ENCODE data around the gene ADI1. TPM values are rescaled to one million over a fixed set of nuclear protein-coding genes. Genes with fewer than 3 reads are reported as not detected.

ADI1 gene
- total and polyA plus RNA-seq, 2 experiments from 2014 or later = 106 to 204 TPM

- WGBS (ENCODE audit: low lambda C conversion rate, missing lambda C conversion rate) = 93% methylated on average over 31 of the region's 31 CpGs
- DNase-seq (ENCODE audit: low spot score) = no peak
- Histone ChIP-seq H3K4me1 (ENCODE audit: insufficient read depth) (no peaks in the 10 kb centered on the region), H3K79me2 (no peaks in the 10 kb centered on the region), H3K27ac (peak overlapping the region; percentile 23), H3K4me2 (no peak overlapping the region), H3K9me3 (ENCODE audit: low read depth) (no peaks in the 10 kb centered on the region), H2AFZ (no peak overlapping the region), H4K20me1 (ENCODE audit: insufficient read depth, poor library complexity, severe bottlenecking) (no peaks in the 10 kb centered on the region), H3K4me3 (no peak overlapping the region), H3K27me3 (no peaks in the 10 kb centered on the region), H3K9me2 (replicated peaks; ENCODE audit: insufficient read depth) (no peaks in the 10 kb centered on the region), H3K36me3 (replicated peaks; ENCODE audit: insufficient read depth, low read depth) (no peaks in the 10 kb centered on the region)
- TF ChIP-seq EZH2phosphoT487 (IDR thresholded peaks at IDR 0.05; ENCODE audit: low read depth, severe bottlenecking, unreplicated experiment) = no peak
- no peak for TF ChIP-seq CTCF (IDR thresholded peaks at IDR 0.05; ENCODE audit: poor library complexity)
- TF ChIP-seq EZH2 (IDR thresholded peaks at IDR 0.05; ENCODE audit: borderline replicate concordance) = no peak
Observed at GRCh38 chr2:3479430-3480320, 39.7 kb downstream of the ADI1 start.

DNA sequence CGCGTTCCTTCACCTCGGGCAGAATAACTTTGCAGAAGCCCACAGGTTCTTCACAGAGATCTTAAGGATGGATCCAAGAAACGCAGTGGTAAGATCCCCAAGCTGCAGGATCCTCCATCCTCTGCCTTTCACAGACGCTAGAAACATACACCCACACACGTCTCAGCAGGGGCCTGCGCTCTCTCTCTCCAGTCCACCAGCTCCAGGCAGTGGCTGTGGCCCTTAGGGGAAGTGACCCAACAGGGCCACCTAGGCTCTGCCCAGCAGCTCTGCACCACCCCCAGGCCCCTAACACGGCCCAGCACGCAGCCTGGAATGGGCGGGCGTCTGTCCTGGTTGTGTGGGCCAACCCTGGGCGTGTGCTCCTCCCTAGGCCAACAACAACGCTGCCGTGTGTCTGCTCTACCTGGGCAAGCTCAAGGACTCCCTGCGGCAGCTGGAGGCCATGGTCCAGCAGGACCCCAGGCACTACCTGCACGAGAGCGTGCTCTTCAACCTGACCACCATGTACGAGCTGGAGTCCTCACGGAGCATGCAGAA is 40.4 kb downstream of the ADI1 start:
- no peaks in the 10 kb centered on the region for H3K9me3 ChIP-seq (ENCODE audit: low read depth)
- no peak overlapping the region for H3K27ac ChIP-seq
- 94% methylated on average over 19 of the region's 19 CpGs for WGBS (ENCODE audit: low lambda C conversion rate, missing lambda C conversion rate)
- TF ChIP-seq EZH2 (IDR thresholded peaks at IDR 0.05; ENCODE audit: borderline replicate concordance) (no peak), CTCF (IDR thresholded peaks at IDR 0.05; ENCODE audit: poor library complexity) (no peak), EZH2phosphoT487 (IDR thresholded peaks at IDR 0.05; ENCODE audit: low read depth, severe bottlenecking, unreplicated experiment) (no peak)
- no peaks in the 10 kb centered on the region for H3K79me2 ChIP-seq
- H3K4me1 ChIP-seq (ENCODE audit: insufficient read depth) = no peaks in the 10 kb centered on the region
- no peak overlapping the region for H2AFZ ChIP-seq
- no peak overlapping the region for H3K4me2 ChIP-seq
- no peaks in the 10 kb centered on the region for H3K36me3 ChIP-seq (replicated peaks; ENCODE audit: insufficient read depth, low read depth)
- no peaks in the 10 kb centered on the region for H3K27me3 ChIP-seq
- H3K4me3 ChIP-seq = no peak overlapping the region
- no peak for DNase-seq (ENCODE audit: low spot score)
- H4K20me1 ChIP-seq (ENCODE audit: insufficient read depth, poor library complexity, severe bottlenecking) = no peaks in the 10 kb centered on the region
- H3K9me2 ChIP-seq (replicated peaks; ENCODE audit: insufficient read depth) = no peaks in the 10 kb centered on the region

DNA sequence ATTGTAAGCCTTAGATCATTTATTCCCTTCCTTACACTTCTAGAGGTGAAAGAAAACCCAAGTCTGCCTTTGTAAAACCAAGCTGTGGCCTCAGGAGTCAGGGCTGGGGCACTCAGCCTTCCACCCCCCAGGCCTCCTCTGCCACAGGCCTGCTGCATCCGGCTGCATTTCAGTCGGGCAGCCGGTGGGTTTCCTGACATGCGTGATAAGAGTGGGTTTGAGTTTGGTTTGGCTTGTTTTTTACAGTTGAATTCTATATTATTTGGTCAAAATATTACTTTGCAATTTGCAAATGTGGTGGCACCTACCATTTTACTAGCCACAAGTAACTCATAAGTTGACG is 42.4 kb downstream of the ADI1 start:
- Histone ChIP-seq H3K9me2 (replicated peaks; ENCODE audit: insufficient read depth) (no peaks in the 10 kb centered on the region), H3K27ac (peak overlapping the region; percentile 44), H3K79me2 (no peaks in the 10 kb centered on the region), H3K4me3 (no peak overlapping the region), H3K4me2 (no peak overlapping the region), H3K9me3 (ENCODE audit: low read depth) (no peaks in the 10 kb centered on the region), H2AFZ (no peak overlapping the region), H3K27me3 (no peaks in the 10 kb centered on the region), H3K36me3 (replicated peaks; ENCODE audit: insufficient read depth, low read depth) (no peaks in the 10 kb centered on the region), H4K20me1 (ENCODE audit: insufficient read depth, poor library complexity, severe bottlenecking) (no peaks in the 10 kb centered on the region), H3K4me1 (ENCODE audit: insufficient read depth) (no peaks in the 10 kb centered on the region)
- TF ChIP-seq EZH2phosphoT487 (IDR thresholded peaks at IDR 0.05; ENCODE audit: low read depth, severe bottlenecking, unreplicated experiment) (no peak), EZH2 (IDR thresholded peaks at IDR 0.05; ENCODE audit: borderline replicate concordance) (no peak), CTCF (IDR thresholded peaks at IDR 0.05; ENCODE audit: poor library complexity) (no peak)
- 88% methylated on average over 5 of the region's 5 CpGs for WGBS (ENCODE audit: low lambda C conversion rate, missing lambda C conversion rate)
- DNase-seq (ENCODE audit: low spot score) = no peak
